ENCODE results near the gene SPAG17. TPM values are rescaled to one million over a fixed set of nuclear protein-coding genes. Genes with fewer than 3 reads are reported as not detected.

SPAG17 gene
- total and polyA plus RNA-seq, 2 experiments from 2014 or later, result 0.42 to 1.2 TPM

- TF ChIP-seq, protein P1, sequence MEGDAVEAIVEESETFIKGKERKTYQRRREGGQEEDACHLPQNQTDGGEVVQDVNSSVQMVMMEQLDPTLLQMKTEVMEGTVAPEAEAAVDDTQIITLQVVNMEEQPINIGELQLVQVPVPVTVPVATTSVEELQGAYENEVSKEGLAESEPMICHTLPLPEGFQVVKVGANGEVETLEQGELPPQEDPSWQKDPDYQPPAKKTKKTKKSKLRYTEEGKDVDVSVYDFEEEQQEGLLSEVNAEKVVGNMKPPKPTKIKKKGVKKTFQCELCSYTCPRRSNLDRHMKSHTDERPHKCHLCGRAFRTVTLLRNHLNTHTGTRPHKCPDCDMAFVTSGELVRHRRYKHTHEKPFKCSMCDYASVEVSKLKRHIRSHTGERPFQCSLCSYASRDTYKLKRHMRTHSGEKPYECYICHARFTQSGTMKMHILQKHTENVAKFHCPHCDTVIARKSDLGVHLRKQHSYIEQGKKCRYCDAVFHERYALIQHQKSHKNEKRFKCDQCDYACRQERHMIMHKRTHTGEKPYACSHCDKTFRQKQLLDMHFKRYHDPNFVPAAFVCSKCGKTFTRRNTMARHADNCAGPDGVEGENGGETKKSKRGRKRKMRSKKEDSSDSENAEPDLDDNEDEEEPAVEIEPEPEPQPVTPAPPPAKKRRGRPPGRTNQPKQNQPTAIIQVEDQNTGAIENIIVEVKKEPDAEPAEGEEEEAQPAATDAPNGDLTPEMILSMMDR (IDR thresholded peaks at IDR 0.05; ENCODE audit: low read depth, low read length), result no peak
- DNase-seq (ENCODE audit: low read depth in 1 of 2, low spot score in 1 of 2), result no peak
- Histone ChIP-seq H3K4me3 (no peak overlapping the region), H3K9me3 (ENCODE audit: low read depth) (no peaks in the 10 kb centered on the region), H3K27ac (no peak overlapping the region), H3K27me3 (no peaks in the 10 kb centered on the region), H3K36me3 (no peaks in the 10 kb centered on the region), H3K4me1 (ENCODE audit: low read depth) (no peaks in the 10 kb centered on the region)
Observed at GRCh38 chr1:118007391-118007790, 177.6 kb downstream of the SPAG17 start.

GRCh38 chr1:118004312-118004711 is 180.7 kb downstream of the SPAG17 start:
- TF ChIP-seq, protein P1 (IDR thresholded peaks at IDR 0.05; ENCODE audit: low read depth, low read length), result no peak
- Histone ChIP-seq H3K27me3 (no peaks in the 10 kb centered on the region), H3K4me3 (no peak overlapping the region), H3K36me3 (no peaks in the 10 kb centered on the region), H3K4me1 (ENCODE audit: low read depth) (no peaks in the 10 kb centered on the region), H3K27ac (no peak overlapping the region), H3K9me3 (ENCODE audit: low read depth) (no peaks in the 10 kb centered on the region)
- no peak for DNase-seq (ENCODE audit: low read depth in 1 of 2, low spot score in 1 of 2)

DNA sequence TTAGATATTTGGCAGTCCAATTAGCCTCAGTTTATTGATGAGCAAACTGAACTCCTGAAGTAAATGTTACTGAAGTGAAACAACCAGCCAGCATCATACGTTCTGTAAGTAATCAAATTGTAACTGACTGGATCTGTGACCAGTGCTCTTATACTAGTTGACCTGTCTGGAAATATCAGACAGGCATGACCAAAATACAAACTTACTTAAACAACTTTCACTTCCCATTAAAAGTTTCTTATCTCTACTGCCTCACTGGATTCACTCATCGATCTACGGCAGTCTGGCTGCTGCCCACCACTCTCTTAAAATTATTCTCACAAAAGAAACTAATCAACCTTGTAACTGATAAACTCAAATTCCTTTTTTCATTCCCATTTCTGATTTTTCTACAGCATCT is 199.1 kb downstream of the SPAG17 start:
- Histone ChIP-seq H3K4me1 (ENCODE audit: low read depth) (no peaks in the 10 kb centered on the region), H3K4me3 (no peak overlapping the region), H3K9me3 (ENCODE audit: low read depth) (no peaks in the 10 kb centered on the region), H3K27me3 (no peaks in the 10 kb centered on the region), H3K27ac (no peak overlapping the region), H3K36me3 (no peaks in the 10 kb centered on the region)
- TF ChIP-seq, protein P1 (IDR thresholded peaks at IDR 0.05; ENCODE audit: low read depth, low read length), result no peak
- no peak for DNase-seq (ENCODE audit: low read depth in 1 of 2, low spot score in 1 of 2)

DNA sequence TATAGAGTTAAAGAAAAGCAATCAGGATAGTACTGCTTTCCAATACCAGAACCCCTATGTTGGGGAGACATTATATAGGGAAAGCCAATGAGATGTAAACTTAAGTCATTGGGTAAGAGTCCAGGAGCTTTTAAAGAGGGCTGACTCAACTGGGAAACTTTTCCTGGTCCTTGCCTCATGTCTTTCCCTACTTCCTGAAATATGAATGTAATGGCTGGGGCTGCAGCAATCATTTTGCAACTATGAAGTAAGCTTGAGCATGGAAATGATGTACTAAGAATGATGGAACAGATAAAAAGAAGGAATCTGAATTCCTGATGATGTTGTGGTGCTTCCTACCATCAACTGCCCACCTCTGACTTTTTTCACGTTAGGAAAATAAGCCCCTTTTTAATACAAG is 199.8 kb downstream of the SPAG17 start:
- DNase-seq (ENCODE audit: low read depth in 1 of 2, low spot score in 1 of 2), result no peak
- no peaks in the 10 kb centered on the region for H3K9me3 ChIP-seq (ENCODE audit: low read depth)
- H3K36me3 ChIP-seq, result no peaks in the 10 kb centered on the region
- no peak overlapping the region for H3K4me3 ChIP-seq
- H3K27ac ChIP-seq, result no peak overlapping the region
- TF ChIP-seq, protein P1 (IDR thresholded peaks at IDR 0.05; ENCODE audit: low read depth, low read length), result no peak
- H3K27me3 ChIP-seq, result no peaks in the 10 kb centered on the region
- no peaks in the 10 kb centered on the region for H3K4me1 ChIP-seq (ENCODE audit: low read depth)

GRCh38 chr1:117981455-117982192 is 203.4 kb downstream of the SPAG17 start:
- no peak for DNase-seq (ENCODE audit: low read depth in 1 of 2, low spot score in 1 of 2)
- H3K36me3 ChIP-seq, result no peaks in the 10 kb centered on the region
- no peaks in the 10 kb centered on the region for H3K9me3 ChIP-seq (ENCODE audit: low read depth)
- no peaks in the 10 kb centered on the region for H3K27me3 ChIP-seq
- no peak overlapping the region for H3K4me3 ChIP-seq
- TF ChIP-seq, protein P1 (IDR thresholded peaks at IDR 0.05; ENCODE audit: low read depth, low read length), result no peak
- no peak overlapping the region for H3K27ac ChIP-seq
- H3K4me1 ChIP-seq (ENCODE audit: low read depth), result no peaks in the 10 kb centered on the region
